8988T (cell line): ENCODE results near the gene OR7G3.

ENCODE experiments used
- DNase-seq: peaks from one replicate; pipeline ENCODE4 v3.0.0; 2011

Gene OR7G3

GRCh38 chr19:9086761-9087160, 40.0 kb downstream of the OR7G3 start, which contains the start of gene OR1M1:
Gene OR1M1 (plus strand): TSS chr19:9087061. CDS start chr19:9093245, 6,184 bp downstream.
- no peak for DNase-seq

- no peak for DNase-seq
Observed at GRCh38 chr19:9078651-9079050, 48.1 kb downstream of the OR7G3 start.

- no peak for DNase-seq
Observed at GRCh38 chr19:9076901-9077300, 49.8 kb downstream of the OR7G3 start.
